HepG2 (cell line): ENCODE results near the gene SLC23A2. TPM values are rescaled to one million over a fixed set of nuclear protein-coding genes. Genes with fewer than 3 reads are reported as not detected.

Experiments used
- DPF2 ChIP-seq: sonication (generic); formaldehyde crosslinking; IDR thresholded peaks from 2 replicates; pipeline ENCODE4 v1.4.0; 2020; ENCODE audit warnings: mild to moderate bottlenecking, low read depth, missing genetic modification reagents, borderline replicate concordance
- ELF4 ChIP-seq: sonication (generic); formaldehyde crosslinking; IDR thresholded peaks from 2 replicates; pipeline ENCODE4 v1.5.0; 2020; ENCODE audit warnings: missing genetic modification reagents, mild to moderate bottlenecking, moderate library complexity, borderline replicate concordance
- GATAD2A ChIP-seq: IDR thresholded peaks from 2 replicates; pipeline ENCODE4 v1.6.1; 2016
- KDM5A ChIP-seq: fragments of 200-600 bp; sonication (generic); IDR thresholded peaks from 2 replicates; pipeline ENCODE4 v1.7.0; 2018; ENCODE audit warnings: antibody characterized with exemption, mild to moderate bottlenecking, low read length, borderline replicate concordance
- POLR2A ChIP-seq, 2 experiments: IDR thresholded peaks; 2 replicates each; pipeline ENCODE4 v1.6.1; 2011; ENCODE audit warnings: low read depth in 2 of 2, low read length in 2 of 2, mild to moderate bottlenecking in 1 of 2, moderate library complexity in 1 of 2; ENCODE audit not compliant: insufficient read depth in 1 of 2
- RBM22 ChIP-seq: fragments of 200-400 bp; formaldehyde crosslinking; optimal IDR thresholded peaks from 2 replicates; pipeline ENCODE3; 2017; ENCODE audit warnings: mild to moderate bottlenecking, low read length, moderate library complexity
- RNF2 ChIP-seq: fragments of 450-650 bp; conservative IDR thresholded peaks from 2 replicates; pipeline ENCODE4 v1.6.1; 2016; ENCODE audit warnings: low read depth
- SYNCRIP ChIP-seq: fragments of 200-400 bp; formaldehyde crosslinking; IDR thresholded peaks from 2 replicates; pipeline ENCODE4 v1.6.1; 2018; ENCODE audit warnings: mild to moderate bottlenecking, low read depth, low read length; ENCODE audit not compliant: insufficient read depth
- ZNF12 ChIP-seq: sonication (generic); formaldehyde crosslinking; IDR thresholded peaks from 2 replicates; pipeline ENCODE4 v1.5.0; 2020; ENCODE audit warnings: missing genetic modification reagents
- ZNF234 ChIP-seq: sonication (generic); formaldehyde crosslinking; conservative IDR thresholded peaks from 2 replicates; pipeline ENCODE4 v1.5.1; 2020; ENCODE audit warnings: mild to moderate bottlenecking, missing genetic modification reagents
- polyA plus RNA-seq, 8 experiments: library from polyadenylated mRNA; depleted of rRNA in 3 of 8; stranded (reverse) in 7 of 8; unstranded in 1 of 8; fragments of >200 nt; fragmentation: Illumina TruSeq in 4 of 8; extraction: Trizol in 4 of 8; gene quantifications; 2 replicates each; pipeline versions ENCODE4 v1.2.1 to v1.2.3, GENCODE V29; 2011 to 2016; ENCODE audit warnings: low read depth in 4 of 8, missing spikeins in 1 of 8, mixed read lengths in 1 of 8; ENCODE audit not compliant: insufficient read depth in 1 of 8
- total RNA-seq, 5 experiments: library from RNA; depleted of rRNA; stranded (reverse); fragments of >200 nt; fragmentation: Illumina TruSeq; extraction: Trizol; gene quantifications; 2 replicates each; pipeline ENCODE4 v1.2.3, GENCODE V29; 2016; ENCODE audit warnings: low read depth in 1 of 5
- TF ChIP-seq, protein P1 (sequence below): sonication (generic); formaldehyde crosslinking; IDR thresholded peaks from 2 replicates; pipeline ENCODE4 v1.4.0; 2020; ENCODE audit warnings: missing genetic modification reagents
- TF ChIP-seq, protein P2 (sequence below): IDR thresholded peaks from 2 replicates; pipeline ENCODE4 v1.6.1; 2016; ENCODE audit warnings: missing biosample characterization, missing genetic modification reagents, low read depth
- TF ChIP-seq, protein P3 (sequence below): IDR thresholded peaks from 2 replicates; pipeline ENCODE4 v1.6.1; 2016; ENCODE audit warnings: mild to moderate bottlenecking, missing biosample characterization, missing genetic modification reagents
- TF ChIP-seq, protein P4 (sequence below): sonication (generic); formaldehyde crosslinking; IDR thresholded peaks from 2 replicates; pipeline ENCODE4 v1.4.0; 2020; ENCODE audit warnings: missing genetic modification reagents, mild to moderate bottlenecking, borderline replicate concordance
- TF ChIP-seq, protein P5 (sequence below): sonication (generic); formaldehyde crosslinking; IDR thresholded peaks from 2 replicates; pipeline ENCODE4 v1.8.0; 2022; ENCODE audit warnings: mild to moderate bottlenecking, missing genetic modification reagents

SLC23A2 gene
- total and polyA plus RNA-seq, 2 of the 13 experiments (the other 11 are each of a cell fraction or from before 2014, with no cell fraction given) = 42.2 to 51.2 TPM

DNA sequence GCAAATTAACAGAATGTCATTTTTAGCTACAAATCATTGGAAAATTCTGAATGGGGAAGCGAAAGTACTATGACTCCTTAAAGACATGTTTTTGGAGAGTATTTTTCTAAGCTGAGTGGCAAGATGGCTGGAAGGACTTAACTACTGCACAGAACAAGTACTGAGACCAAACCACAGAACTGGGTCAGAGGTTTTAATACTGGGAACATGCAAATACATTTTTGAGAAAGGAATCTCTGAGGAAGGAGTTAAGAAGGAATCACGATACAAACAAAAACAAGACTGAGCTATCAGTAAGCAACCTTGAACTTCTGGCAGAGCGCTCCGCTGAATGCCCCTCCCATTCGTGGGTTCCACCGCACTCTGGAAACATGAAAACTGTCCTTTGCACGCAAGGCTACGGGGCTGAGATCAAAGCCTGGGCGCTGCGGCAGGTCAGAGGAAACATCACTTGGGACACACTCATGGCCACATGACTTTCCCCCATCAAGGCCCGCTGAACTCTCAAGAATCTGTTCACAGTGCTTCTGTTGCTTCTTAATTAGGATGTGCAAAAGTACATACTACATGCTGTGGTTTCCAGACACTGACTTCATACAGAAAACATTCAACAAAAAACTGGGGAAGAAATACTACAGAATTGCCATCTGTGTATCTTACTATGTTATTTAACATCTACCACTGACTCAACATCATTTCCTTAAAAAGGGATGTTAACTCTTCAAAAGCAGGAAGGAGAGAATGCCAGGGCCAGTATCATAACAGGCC, 27.8 kb downstream of the SLC23A2 start (continued):
- no peak for TF ChIP-seq SYNCRIP
- TF ChIP-seq RBM22 = peak; percentile 81
- TF ChIP-seq, protein P1, sequence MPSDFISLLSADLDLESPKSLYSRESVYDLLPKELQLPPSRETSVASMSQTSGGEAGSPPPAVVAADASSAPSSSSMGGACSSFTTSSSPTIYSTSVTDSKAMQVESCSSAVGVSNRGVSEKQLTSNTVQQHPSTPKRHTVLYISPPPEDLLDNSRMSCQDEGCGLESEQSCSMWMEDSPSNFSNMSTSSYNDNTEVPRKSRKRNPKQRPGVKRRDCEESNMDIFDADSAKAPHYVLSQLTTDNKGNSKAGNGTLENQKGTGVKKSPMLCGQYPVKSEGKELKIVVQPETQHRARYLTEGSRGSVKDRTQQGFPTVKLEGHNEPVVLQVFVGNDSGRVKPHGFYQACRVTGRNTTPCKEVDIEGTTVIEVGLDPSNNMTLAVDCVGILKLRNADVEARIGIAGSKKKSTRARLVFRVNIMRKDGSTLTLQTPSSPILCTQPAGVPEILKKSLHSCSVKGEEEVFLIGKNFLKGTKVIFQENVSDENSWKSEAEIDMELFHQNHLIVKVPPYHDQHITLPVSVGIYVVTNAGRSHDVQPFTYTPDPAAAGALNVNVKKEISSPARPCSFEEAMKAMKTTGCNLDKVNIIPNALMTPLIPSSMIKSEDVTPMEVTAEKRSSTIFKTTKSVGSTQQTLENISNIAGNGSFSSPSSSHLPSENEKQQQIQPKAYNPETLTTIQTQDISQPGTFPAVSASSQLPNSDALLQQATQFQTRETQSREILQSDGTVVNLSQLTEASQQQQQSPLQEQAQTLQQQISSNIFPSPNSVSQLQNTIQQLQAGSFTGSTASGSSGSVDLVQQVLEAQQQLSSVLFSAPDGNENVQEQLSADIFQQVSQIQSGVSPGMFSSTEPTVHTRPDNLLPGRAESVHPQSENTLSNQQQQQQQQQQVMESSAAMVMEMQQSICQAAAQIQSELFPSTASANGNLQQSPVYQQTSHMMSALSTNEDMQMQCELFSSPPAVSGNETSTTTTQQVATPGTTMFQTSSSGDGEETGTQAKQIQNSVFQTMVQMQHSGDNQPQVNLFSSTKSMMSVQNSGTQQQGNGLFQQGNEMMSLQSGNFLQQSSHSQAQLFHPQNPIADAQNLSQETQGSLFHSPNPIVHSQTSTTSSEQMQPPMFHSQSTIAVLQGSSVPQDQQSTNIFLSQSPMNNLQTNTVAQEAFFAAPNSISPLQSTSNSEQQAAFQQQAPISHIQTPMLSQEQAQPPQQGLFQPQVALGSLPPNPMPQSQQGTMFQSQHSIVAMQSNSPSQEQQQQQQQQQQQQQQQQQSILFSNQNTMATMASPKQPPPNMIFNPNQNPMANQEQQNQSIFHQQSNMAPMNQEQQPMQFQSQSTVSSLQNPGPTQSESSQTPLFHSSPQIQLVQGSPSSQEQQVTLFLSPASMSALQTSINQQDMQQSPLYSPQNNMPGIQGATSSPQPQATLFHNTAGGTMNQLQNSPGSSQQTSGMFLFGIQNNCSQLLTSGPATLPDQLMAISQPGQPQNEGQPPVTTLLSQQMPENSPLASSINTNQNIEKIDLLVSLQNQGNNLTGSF (CRISPR knock-in tag) = no peak
- TF ChIP-seq POLR2A (IDR thresholded peaks at IDR 0.05; ENCODE audit: insufficient read depth in 1 of 2, low read depth in 2 of 2, low read length in 2 of 2) = 0 out of 4 replicates have a peak, but pooled peaks of 1 of the 2 experiments have one; percentile 30
- TF ChIP-seq ELF4 (CRISPR knock-in tag) = peak; percentile 65; the same call in 1 of the 2 replicates
- TF ChIP-seq, protein P2, sequence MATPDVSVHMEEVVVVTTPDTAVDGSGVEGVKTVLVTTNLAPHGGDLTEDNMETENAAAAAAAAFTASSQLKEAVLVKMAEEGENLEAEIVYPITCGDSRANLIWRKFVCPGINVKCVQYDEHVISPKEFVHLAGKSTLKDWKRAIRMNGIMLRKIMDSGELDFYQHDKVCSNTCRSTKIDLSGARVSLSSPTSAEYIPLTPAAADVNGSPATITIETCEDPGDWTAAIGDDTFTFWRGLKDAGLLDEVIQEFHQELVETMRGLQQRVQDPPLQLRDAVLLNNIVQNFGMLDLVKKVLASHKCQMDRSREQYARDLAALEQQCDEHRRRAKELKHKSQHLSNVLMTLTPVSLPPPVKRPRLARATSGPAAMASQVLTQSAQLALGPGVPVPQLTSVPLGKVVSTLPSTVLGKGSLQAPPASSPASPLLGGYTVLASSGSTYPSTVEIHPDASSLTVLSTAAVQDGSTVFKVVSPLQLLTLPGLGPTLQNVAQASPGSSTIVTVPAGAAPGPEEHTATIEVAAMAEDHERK = no peak
- TF ChIP-seq, protein P3, sequence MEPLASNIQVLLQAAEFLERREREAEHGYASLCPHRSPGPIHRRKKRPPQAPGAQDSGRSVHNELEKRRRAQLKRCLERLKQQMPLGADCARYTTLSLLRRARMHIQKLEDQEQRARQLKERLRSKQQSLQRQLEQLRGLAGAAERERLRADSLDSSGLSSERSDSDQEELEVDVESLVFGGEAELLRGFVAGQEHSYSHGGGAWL (CRISPR knock-in tag) = peak; percentile 83; the same call in 1 of the 2 replicates
- TF ChIP-seq, protein P4, sequence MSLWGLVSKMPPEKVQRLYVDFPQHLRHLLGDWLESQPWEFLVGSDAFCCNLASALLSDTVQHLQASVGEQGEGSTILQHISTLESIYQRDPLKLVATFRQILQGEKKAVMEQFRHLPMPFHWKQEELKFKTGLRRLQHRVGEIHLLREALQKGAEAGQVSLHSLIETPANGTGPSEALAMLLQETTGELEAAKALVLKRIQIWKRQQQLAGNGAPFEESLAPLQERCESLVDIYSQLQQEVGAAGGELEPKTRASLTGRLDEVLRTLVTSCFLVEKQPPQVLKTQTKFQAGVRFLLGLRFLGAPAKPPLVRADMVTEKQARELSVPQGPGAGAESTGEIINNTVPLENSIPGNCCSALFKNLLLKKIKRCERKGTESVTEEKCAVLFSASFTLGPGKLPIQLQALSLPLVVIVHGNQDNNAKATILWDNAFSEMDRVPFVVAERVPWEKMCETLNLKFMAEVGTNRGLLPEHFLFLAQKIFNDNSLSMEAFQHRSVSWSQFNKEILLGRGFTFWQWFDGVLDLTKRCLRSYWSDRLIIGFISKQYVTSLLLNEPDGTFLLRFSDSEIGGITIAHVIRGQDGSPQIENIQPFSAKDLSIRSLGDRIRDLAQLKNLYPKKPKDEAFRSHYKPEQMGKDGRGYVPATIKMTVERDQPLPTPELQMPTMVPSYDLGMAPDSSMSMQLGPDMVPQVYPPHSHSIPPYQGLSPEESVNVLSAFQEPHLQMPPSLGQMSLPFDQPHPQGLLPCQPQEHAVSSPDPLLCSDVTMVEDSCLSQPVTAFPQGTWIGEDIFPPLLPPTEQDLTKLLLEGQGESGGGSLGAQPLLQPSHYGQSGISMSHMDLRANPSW (CRISPR knock-in tag) = peak; percentile 96
- no peak for TF ChIP-seq RNF2
- peak; percentile 28; the same call in 1 of the 2 replicates for TF ChIP-seq KDM5A
- TF ChIP-seq GATAD2A (CRISPR knock-in tag) = peak; percentile 100
- no peak for TF ChIP-seq ZNF234 (CRISPR knock-in tag)
- TF ChIP-seq DPF2 (CRISPR knock-in tag) = peak; percentile 99
- peak; percentile 81; the same call in 1 of the 2 replicates for TF ChIP-seq ZNF12
- TF ChIP-seq, protein P5, sequence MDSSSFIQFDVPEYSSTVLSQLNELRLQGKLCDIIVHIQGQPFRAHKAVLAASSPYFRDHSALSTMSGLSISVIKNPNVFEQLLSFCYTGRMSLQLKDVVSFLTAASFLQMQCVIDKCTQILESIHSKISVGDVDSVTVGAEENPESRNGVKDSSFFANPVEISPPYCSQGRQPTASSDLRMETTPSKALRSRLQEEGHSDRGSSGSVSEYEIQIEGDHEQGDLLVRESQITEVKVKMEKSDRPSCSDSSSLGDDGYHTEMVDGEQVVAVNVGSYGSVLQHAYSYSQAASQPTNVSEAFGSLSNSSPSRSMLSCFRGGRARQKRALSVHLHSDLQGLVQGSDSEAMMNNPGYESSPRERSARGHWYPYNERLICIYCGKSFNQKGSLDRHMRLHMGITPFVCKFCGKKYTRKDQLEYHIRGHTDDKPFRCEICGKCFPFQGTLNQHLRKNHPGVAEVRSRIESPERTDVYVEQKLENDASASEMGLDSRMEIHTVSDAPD = peak; percentile 75; the same call in 1 of the 2 replicates
